CD1c-positive myeloid dendritic cell (primary cell): Measurements from ENCODE around the gene PET100.
A peak's percentile ranks its signal among the peaks of the same experiment; 100 is the strongest.

Experiments
- DNase-seq: peaks from one replicate; pipeline ENCODE4 v3.0.0-alpha.2; 2016; ENCODE audit errors: extremely low spot score

PET100 gene

DNA sequence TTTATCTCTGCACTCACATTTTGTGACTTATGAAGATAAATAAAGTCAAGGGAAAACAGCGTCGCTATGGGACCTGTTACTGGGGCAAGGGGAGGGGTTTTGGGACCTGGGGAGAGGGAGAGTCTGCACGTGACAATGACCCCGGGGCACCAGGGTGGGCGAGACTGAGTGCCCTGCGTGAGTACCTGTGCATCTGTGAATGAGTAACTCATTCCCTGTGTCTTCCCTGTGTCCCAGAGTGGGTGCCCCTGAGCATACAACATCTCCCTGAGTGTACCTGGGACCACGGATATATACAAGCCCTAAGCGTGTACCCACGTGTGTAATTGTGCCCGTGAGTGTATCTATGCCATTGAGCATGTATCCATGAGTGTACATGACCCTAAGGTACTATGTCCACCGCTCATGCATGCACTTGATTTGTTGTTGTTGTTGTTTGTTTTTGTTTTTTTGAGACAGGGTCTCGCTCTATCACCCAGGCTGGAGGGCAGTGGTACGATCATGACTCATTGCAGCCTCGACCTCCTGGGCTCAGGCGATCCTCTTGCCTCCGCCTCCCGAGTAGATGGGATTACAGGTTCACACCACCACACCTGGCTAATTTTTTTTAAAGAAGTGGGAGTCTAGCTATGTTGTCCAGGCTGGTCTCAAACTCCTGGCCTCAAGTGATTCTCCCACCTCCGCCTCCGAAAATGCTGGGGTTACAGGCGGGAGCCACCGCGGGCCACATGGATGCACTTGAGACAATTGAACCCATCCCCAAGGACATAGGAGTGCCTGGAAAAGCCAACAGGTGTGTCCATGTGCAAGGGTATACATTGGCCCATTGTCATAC lies 50.4 kb downstream of the PET100 start:
- no peak for DNase-seq

DNA sequence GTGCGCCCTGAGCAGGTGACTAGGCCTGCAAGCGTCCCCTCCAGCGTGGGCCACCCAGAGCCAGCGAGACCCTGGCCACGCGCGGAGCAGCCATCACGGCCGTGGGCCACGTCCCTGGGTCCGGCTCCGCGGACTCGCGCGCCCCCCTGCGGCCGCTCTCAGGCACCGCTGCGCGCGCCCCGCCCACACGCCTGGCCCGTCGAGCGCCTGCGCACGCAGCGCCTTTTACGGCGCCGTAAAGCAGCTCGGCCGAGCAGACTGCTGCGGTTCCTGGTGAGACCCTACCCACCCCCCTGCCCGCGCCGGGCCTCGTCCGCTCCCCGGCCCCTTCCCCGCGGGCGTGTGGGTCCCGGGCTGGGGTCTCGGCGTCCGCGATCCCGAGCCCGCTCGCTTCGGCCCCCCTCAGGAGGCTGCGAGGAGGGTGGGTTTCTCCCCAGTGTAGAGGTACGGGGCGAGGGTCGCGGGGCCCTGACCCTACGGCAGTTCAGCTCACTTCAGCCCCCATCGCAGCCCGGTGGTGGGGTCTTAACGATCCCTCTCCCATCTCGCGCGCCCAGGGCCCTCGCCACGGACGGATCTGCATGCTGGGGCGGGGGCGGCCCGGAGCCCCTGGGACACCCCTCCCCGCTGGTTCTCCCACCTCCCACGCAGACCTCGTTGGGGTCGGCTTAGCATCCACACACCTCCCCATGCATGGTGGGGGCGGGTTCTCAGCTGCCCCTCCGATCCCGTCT lies 51.2 kb downstream of the PET100 start, which contains the start of gene TRAPPC5:
Gene TRAPPC5 (plus strand): TSS at position 228 of the 734 bp plus-strand sequence. CDS start 1,421 bp downstream, outside the sequence.
- DNase-seq, result peak; percentile 96
